HepG2 (cell line): ENCODE measurements around the gene SLC4A2. TPM values are rescaled to one million over a fixed set of nuclear protein-coding genes. Genes with fewer than 3 reads are reported as not detected.

ENCODE experiments used
- ATRX ChIP-seq: sonication (generic); formaldehyde crosslinking; IDR thresholded peaks from 2 replicates; pipeline ENCODE4 v1.4.0; 2020; ENCODE audit warnings: missing genetic modification reagents, borderline replicate concordance
- BORCS8-MEF2B ChIP-seq: sonication (generic); formaldehyde crosslinking; IDR thresholded peaks from 2 replicates; pipeline ENCODE4 v1.8.0; 2022; ENCODE audit warnings: mild to moderate bottlenecking, missing genetic modification reagents
- DMAP1 ChIP-seq: IDR thresholded peaks from 2 replicates; pipeline ENCODE4 v1.6.1; 2016
- ELF3 ChIP-seq: IDR thresholded peaks from 2 replicates; pipeline ENCODE4 v1.6.1; 2016; ENCODE audit warnings: missing genetic modification reagents, missing compliant biosample characterization
- KDM2A ChIP-seq: sonication (generic); formaldehyde crosslinking; IDR thresholded peaks from 2 replicates; pipeline ENCODE4 v1.4.0; 2020; ENCODE audit warnings: low read depth, missing genetic modification reagents, borderline replicate concordance
- KMT2A ChIP-seq: sonication (generic); formaldehyde crosslinking; IDR thresholded peaks from 2 replicates; pipeline ENCODE4 v1.4.0; 2020; ENCODE audit warnings: missing genetic modification reagents
- NR2C2 ChIP-seq: sonication (generic); formaldehyde crosslinking; IDR thresholded peaks from 2 replicates; pipeline ENCODE4 v1.4.0; 2020; ENCODE audit warnings: missing genetic modification reagents, mild to moderate bottlenecking, moderate library complexity, borderline replicate concordance
- PHF21A ChIP-seq: sonication (generic); formaldehyde crosslinking; IDR thresholded peaks from 2 replicates; pipeline ENCODE4 v1.5.0; 2020; ENCODE audit warnings: mild to moderate bottlenecking, missing genetic modification reagents
- PHF8 ChIP-seq: sonication (generic); formaldehyde crosslinking; IDR thresholded peaks from 2 replicates; pipeline ENCODE4 v1.5.0; 2020; ENCODE audit warnings: missing genetic modification reagents
- PITX1 ChIP-seq: sonication (generic); formaldehyde crosslinking; IDR thresholded peaks from 2 replicates; pipeline ENCODE4 v1.5.1; 2020; ENCODE audit warnings: mild to moderate bottlenecking, missing genetic modification reagents
- ZNF121 ChIP-seq: sonication (generic); formaldehyde crosslinking; IDR thresholded peaks from 2 replicates; pipeline ENCODE4 v1.5.0; 2020; ENCODE audit warnings: mild to moderate bottlenecking, missing genetic modification reagents
- ZNF556 ChIP-seq: sonication (generic); formaldehyde crosslinking; IDR thresholded peaks from 2 replicates; pipeline ENCODE4 v1.4.0; 2020; ENCODE audit warnings: mild to moderate bottlenecking, missing genetic modification reagents, borderline replicate concordance
- ZNF687 ChIP-seq: sonication (generic); formaldehyde crosslinking; IDR thresholded peaks from 2 replicates; pipeline ENCODE4 v1.5.1; 2020; ENCODE audit warnings: mild to moderate bottlenecking, missing genetic modification reagents, moderate library complexity
- ZNF746 ChIP-seq: sonication (generic); formaldehyde crosslinking; IDR thresholded peaks from 2 replicates; pipeline ENCODE4 v1.8.0; 2022; ENCODE audit warnings: mild to moderate bottlenecking, missing genetic modification reagents
- ZNF788 ChIP-seq: sonication (generic); formaldehyde crosslinking; IDR thresholded peaks from 2 replicates; pipeline ENCODE4 v1.5.0; 2020; ENCODE audit warnings: mild to moderate bottlenecking, missing genetic modification reagents, borderline replicate concordance
- polyA plus RNA-seq, 8 experiments: library from polyadenylated mRNA; depleted of rRNA in 3 of 8; stranded (reverse) in 7 of 8; unstranded in 1 of 8; fragments of >200 nt; fragmentation: Illumina TruSeq in 4 of 8; extraction: Trizol in 4 of 8; gene quantifications; 2 replicates each; pipeline versions ENCODE4 v1.2.1 to v1.2.3, GENCODE V29; 2011 to 2016; ENCODE audit warnings: low read depth in 4 of 8, missing spikeins in 1 of 8, mixed read lengths in 1 of 8; ENCODE audit not compliant: insufficient read depth in 1 of 8
- total RNA-seq, 5 experiments: library from RNA; depleted of rRNA; stranded (reverse); fragments of >200 nt; fragmentation: Illumina TruSeq; extraction: Trizol; gene quantifications; 2 replicates each; pipeline ENCODE4 v1.2.3, GENCODE V29; 2016; ENCODE audit warnings: low read depth in 1 of 5
- TF ChIP-seq, protein P1 (sequence below): sonication (generic); formaldehyde crosslinking; IDR thresholded peaks from 2 replicates; pipeline ENCODE4 v1.4.0; 2020; ENCODE audit warnings: missing genetic modification reagents, mild to moderate bottlenecking, borderline replicate concordance
- TF ChIP-seq, protein P2 (sequence below), 2 experiments: sonication (generic) in 1 of 2; formaldehyde crosslinking in 1 of 2; IDR thresholded peaks; 2 replicates each; pipeline versions ENCODE4 v1.4.0 to v1.6.1; 2018 to 2020; ENCODE audit warnings: missing genetic modification reagents in 2 of 2, borderline replicate concordance in 1 of 2, low read depth in 1 of 2, mild to moderate bottlenecking in 1 of 2, missing biosample characterization in 1 of 2

SLC4A2 gene
- total and polyA plus RNA-seq, 2 of the 13 experiments (the other 11 are each of a cell fraction or from before 2014, with no cell fraction given), result 51.9 to 73.4 TPM

DNA sequence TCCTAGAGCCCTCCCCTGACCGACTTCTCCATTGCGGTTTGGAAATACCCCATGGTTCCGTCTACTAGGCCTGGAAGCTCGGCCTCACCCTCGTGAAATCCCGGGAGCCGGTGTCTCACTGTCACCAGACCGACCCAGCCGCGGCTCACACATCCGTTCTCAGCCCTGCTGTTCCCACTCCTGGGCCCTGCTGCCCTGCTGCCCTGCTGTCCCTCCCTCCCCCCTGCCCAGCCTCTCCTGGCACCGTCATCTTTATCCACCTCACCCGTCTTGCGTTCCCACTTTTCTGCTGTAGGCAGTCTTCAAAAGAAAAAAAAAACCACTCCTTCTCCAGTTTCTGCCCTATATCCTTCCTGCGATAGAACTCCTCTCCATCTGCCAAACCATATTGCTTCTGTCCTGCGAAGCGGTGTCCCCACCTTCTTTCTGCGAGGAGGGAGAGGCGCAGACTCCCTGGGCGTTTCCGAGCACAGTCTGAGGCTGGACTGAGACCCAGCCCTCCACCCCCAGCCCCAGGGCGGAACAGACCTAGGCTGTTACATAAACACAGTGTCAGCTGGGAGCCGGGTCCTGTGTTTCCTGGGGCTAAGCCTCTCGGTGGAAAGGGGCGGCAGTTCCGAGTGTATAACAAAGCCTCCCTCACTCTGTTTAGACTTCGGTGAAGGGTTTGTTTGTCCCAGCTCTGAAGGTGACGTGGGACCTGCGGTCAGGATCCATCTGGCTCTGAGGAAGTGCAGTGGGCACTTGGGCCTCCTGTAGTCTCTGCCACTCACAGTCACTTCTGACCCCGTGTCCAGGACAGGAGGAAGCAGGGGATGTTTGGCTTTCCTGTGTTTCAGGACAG, 29.7 kb downstream of the SLC4A2 start (continued):
- TF ChIP-seq, protein P1, sequence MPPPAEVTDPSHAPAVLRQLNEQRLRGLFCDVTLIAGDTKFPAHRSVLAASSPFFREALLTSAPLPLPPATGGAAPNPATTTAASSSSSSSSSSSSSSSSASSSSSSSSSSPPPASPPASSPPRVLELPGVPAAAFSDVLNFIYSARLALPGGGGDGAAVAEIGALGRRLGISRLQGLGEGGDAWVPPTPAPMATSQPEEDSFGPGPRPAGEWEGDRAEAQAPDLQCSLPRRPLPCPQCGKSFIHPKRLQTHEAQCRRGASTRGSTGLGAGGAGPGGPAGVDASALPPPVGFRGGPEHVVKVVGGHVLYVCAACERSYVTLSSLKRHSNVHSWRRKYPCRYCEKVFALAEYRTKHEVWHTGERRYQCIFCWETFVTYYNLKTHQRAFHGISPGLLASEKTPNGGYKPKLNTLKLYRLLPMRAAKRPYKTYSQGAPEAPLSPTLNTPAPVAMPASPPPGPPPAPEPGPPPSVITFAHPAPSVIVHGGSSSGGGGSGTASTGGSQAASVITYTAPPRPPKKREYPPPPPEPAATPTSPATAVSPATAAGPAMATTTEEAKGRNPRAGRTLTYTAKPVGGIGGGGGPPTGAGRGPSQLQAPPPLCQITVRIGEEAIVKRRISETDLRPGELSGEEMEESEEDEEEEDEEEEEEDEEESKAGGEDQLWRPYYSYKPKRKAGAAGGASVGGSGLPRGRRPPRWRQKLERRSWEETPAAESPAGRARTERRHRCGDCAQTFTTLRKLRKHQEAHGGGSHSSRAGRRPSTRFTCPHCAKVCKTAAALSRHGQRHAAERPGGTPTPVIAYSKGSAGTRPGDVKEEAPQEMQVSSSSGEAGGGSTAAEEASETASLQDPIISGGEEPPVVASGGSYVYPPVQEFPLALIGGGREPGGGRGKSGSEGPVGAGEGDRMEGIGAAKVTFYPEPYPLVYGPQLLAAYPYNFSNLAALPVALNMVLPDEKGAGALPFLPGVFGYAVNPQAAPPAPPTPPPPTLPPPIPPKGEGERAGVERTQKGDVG (CRISPR knock-in tag), result 0 out of 2 replicates have a peak, but pooled peaks have one; percentile 19
- TF ChIP-seq ATRX (CRISPR knock-in tag) (no peak), BORCS8-MEF2B (no peak), DMAP1 (CRISPR knock-in tag) (0 out of 2 replicates have a peak, but pooled peaks have one; percentile 26), ELF3 (CRISPR knock-in tag) (peak; percentile 70), KDM2A (peak; percentile 43; the same call in 1 of the 2 replicates), ZNF746 (0 out of 2 replicates have a peak, but pooled peaks have one; percentile 25), PHF21A (CRISPR knock-in tag) (peak; percentile 84), ZNF687 (peak; percentile 67), ZNF788 (CRISPR knock-in tag) (0 out of 2 replicates have a peak, but pooled peaks have one; percentile 47), NR2C2 (CRISPR knock-in tag) (peak; percentile 41; the same call in 1 of the 2 replicates), KMT2A (CRISPR knock-in tag) (peak; percentile 27), ZNF121 (CRISPR knock-in tag) (no peak), PHF8 (CRISPR knock-in tag) (peak; percentile 34; the same call in 1 of the 2 replicates), PITX1 (CRISPR knock-in tag) (peak; percentile 28; the same call in 1 of the 2 replicates), ZNF556 (0 out of 2 replicates have a peak, but pooled peaks have one; percentile 16)
- TF ChIP-seq, protein P2, sequence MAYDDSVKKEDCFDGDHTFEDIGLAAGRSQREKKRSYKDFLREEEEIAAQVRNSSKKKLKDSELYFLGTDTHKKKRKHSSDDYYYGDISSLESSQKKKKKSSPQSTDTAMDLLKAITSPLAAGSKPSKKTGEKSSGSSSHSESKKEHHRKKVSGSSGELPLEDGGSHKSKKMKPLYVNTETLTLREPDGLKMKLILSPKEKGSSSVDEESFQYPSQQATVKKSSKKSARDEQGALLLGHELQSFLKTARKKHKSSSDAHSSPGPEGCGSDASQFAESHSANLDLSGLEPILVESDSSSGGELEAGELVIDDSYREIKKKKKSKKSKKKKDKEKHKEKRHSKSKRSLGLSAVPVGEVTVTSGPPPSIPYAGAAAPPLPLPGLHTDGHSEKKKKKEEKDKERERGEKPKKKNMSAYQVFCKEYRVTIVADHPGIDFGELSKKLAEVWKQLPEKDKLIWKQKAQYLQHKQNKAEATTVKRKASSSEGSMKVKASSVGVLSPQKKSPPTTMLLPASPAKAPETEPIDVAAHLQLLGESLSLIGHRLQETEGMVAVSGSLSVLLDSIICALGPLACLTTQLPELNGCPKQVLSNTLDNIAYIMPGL (CRISPR knock-in tag; IDR thresholded peaks at IDR 0.05; ENCODE audit: borderline replicate concordance in 1 of 2, low read depth in 1 of 2), result 0 out of 4 replicates have a peak, but pooled peaks of 1 of the 2 experiments have one; percentile 29
